Measurements from ENCODE around the gene BICC1. TPM values are rescaled to one million over a fixed set of nuclear protein-coding genes. Genes with fewer than 3 reads are reported as not detected.

BICC1 gene
- polyA plus RNA-seq, 1 experiment: 25.6 TPM

- CTCF ChIA-PET: no interaction called here
- TF ChIP-seq, protein P1, sequence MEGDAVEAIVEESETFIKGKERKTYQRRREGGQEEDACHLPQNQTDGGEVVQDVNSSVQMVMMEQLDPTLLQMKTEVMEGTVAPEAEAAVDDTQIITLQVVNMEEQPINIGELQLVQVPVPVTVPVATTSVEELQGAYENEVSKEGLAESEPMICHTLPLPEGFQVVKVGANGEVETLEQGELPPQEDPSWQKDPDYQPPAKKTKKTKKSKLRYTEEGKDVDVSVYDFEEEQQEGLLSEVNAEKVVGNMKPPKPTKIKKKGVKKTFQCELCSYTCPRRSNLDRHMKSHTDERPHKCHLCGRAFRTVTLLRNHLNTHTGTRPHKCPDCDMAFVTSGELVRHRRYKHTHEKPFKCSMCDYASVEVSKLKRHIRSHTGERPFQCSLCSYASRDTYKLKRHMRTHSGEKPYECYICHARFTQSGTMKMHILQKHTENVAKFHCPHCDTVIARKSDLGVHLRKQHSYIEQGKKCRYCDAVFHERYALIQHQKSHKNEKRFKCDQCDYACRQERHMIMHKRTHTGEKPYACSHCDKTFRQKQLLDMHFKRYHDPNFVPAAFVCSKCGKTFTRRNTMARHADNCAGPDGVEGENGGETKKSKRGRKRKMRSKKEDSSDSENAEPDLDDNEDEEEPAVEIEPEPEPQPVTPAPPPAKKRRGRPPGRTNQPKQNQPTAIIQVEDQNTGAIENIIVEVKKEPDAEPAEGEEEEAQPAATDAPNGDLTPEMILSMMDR (IDR thresholded peaks at IDR 0.05; ENCODE audit: low read depth, low read length): no peak
- Histone ChIP-seq H3K27ac (ENCODE audit: low read depth, low read length) (no peak overlapping the region), H3K9me3 (ENCODE audit: control insufficient read depth, insufficient read depth, low read length) (no peaks in the 10 kb centered on the region), H3K4me3 (ENCODE audit: low read depth, low read length) (no peak overlapping the region), H3K27me3 (ENCODE audit: control insufficient read depth, insufficient read depth, low read length) (no peaks in the 10 kb centered on the region)
- POLR2A ChIA-PET: no interaction called here
- no peak for DNase-seq (ENCODE audit: low read depth, low spot score)
Observed at GRCh38 chr10:58797356-58797755, 284.7 kb downstream of the BICC1 start.

DNA sequence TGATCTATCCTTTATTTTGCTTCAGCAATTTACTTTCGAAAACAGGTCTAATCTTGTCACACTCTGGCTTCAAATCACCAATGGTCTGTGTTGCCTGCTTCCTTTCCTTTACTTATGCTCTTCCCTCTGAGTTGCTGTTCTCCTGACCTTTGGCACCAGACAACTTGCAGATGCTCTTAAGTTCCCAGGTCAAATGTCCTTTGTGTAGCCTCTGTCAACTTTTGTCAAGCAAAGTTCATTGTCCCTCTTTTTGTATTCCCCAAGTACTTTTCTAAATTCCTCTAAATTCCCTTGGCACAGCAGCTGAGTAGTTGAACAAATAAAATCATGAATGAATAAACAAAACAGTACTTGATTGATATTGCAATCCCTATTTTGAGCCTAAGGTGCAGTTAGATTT, 289.4 kb downstream of the BICC1 start:
- TF ChIP-seq, protein P1 (IDR thresholded peaks at IDR 0.05; ENCODE audit: low read depth, low read length): no peak
- H3K4me3 ChIP-seq (ENCODE audit: low read depth, low read length): no peak overlapping the region
- H3K27me3 ChIP-seq (ENCODE audit: control insufficient read depth, insufficient read depth, low read length): no peaks in the 10 kb centered on the region
- ChIA-PET CTCF (interaction anchor here (0.5 kb wide), 1 partner anchor 14 kb away, joined by 3 read pairs; no protein-coding TSS in a partner anchor), POLR2A (no interaction called here)
- H3K9me3 ChIP-seq (ENCODE audit: control insufficient read depth, insufficient read depth, low read length): no peaks in the 10 kb centered on the region
- no peak overlapping the region for H3K27ac ChIP-seq (ENCODE audit: low read depth, low read length)
- no peak for DNase-seq (ENCODE audit: low read depth, low spot score)

- Histone ChIP-seq H3K9me3 (ENCODE audit: control insufficient read depth, insufficient read depth, low read length) (no peaks in the 10 kb centered on the region), H3K27ac (ENCODE audit: low read depth, low read length) (no peak overlapping the region), H3K4me3 (ENCODE audit: low read depth, low read length) (no peak overlapping the region), H3K27me3 (ENCODE audit: control insufficient read depth, insufficient read depth, low read length) (no peaks in the 10 kb centered on the region)
- no peak for DNase-seq (ENCODE audit: low read depth, low spot score)
- CTCF ChIA-PET: no interaction called here
- POLR2A ChIA-PET: no interaction called here
- TF ChIP-seq, protein P1 (IDR thresholded peaks at IDR 0.05; ENCODE audit: low read depth, low read length): no peak
Observed at GRCh38 chr10:58806323-58806722, 293.7 kb downstream of the BICC1 start.

DNA sequence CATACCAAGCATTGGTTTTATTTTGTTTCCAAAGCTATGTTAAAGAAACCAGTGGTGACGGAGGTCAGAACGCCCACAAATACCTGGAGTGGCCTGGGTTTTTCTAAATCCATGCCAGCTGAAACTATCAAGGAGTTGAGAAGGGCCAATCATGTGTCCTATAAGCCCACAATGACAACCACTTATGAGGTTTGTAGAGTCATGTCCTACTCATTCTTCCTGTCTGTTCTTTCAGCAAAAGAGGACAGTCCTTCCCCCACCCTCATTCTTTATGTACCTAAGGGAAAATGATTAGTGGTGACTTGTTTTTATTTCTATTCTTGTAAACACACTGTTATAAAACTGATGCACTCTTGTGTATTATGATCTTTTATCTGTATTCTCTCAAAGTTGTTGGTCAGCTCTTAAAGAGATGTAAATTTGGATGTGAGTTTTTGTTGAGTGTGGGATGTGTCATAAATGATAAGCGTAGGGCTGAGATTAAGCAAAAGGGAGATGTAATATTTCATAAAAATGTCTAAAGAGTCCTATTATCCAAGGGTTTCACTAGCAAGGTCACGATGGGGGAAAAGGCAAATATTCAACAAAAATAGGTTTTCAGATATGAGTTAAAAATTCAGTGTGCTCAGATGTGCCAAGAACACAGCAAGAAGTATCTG, 294.4 kb downstream of the BICC1 start:
- ChIA-PET CTCF (no interaction called here), POLR2A (no interaction called here)
- no peak for DNase-seq (ENCODE audit: low read depth, low spot score)
- Histone ChIP-seq H3K9me3 (ENCODE audit: control insufficient read depth, insufficient read depth, low read length) (no peaks in the 10 kb centered on the region), H3K4me3 (ENCODE audit: low read depth, low read length) (no peak overlapping the region), H3K27ac (ENCODE audit: low read depth, low read length) (no peak overlapping the region), H3K27me3 (ENCODE audit: control insufficient read depth, insufficient read depth, low read length) (no peaks in the 10 kb centered on the region)
- TF ChIP-seq, protein P1 (IDR thresholded peaks at IDR 0.05; ENCODE audit: low read depth, low read length): no peak

- no peak overlapping the region for H3K27ac ChIP-seq (ENCODE audit: low read depth, low read length)
- H3K9me3 ChIP-seq (ENCODE audit: control insufficient read depth, insufficient read depth, low read length): no peaks in the 10 kb centered on the region
- POLR2A ChIA-PET: no interaction called here
- CTCF ChIA-PET: no interaction called here
- TF ChIP-seq, protein P1 (IDR thresholded peaks at IDR 0.05; ENCODE audit: low read depth, low read length): no peak
- no peak overlapping the region for H3K4me3 ChIP-seq (ENCODE audit: low read depth, low read length)
- no peaks in the 10 kb centered on the region for H3K27me3 ChIP-seq (ENCODE audit: control insufficient read depth, insufficient read depth, low read length)
- DNase-seq (ENCODE audit: low read depth, low spot score): no peak
Observed at GRCh38 chr10:58807629-58808022, 295.0 kb downstream of the BICC1 start.
